Testis (tissue), 3 donors: ENCODE results near the gene ZZZ3. TPM values are rescaled to one million over a fixed set of nuclear protein-coding genes. Genes with fewer than 3 reads are reported as not detected.

Experiments
- DNase-seq: peaks from one replicate; pipeline ENCODE4 v3.0.0-alpha.2; 2019
- H3K27ac ChIP-seq, 2 donors: fragments of 200-600 bp; sonication (generic); one replicate each; pipeline ENCODE4 v1.5.1; 2019
- H3K27me3 ChIP-seq: fragments of 200-600 bp; sonication (generic); one replicate; pipeline ENCODE4 v1.5.1; 2019
- H3K36me3 ChIP-seq: fragments of 200-600 bp; sonication (generic); one replicate; pipeline ENCODE4 v1.5.1; 2017; ENCODE audit warnings: low read depth; ENCODE audit errors: missing control alignments
- H3K4me1 ChIP-seq: fragments of 200-600 bp; sonication (generic); one replicate; pipeline ENCODE4 v1.5.1; 2019
- H3K4me3 ChIP-seq, 2 donors: fragments of 200-600 bp; sonication (generic); one replicate each; pipeline ENCODE4 v1.5.1; 2017 to 2019
- H3K9me3 ChIP-seq: fragments of 200-600 bp; sonication (generic); one replicate; pipeline ENCODE4 v1.5.1; 2017
- CTCF ChIP-seq, 3 experiments: fragments of 450-650 bp in 2 of 3; fragments of 200-600 bp in 1 of 3; sonication (generic) in 1 of 3; IDR thresholded peaks; one replicate each; pipeline ENCODE4 v1.5.1; 2016 to 2019; ENCODE audit warnings: antibody characterized with exemption in 3 of 3, mild to moderate bottlenecking in 2 of 3, moderate library complexity in 1 of 3
- POLR2A ChIP-seq: fragments of 450-650 bp; IDR thresholded peaks from one replicate; pipeline ENCODE4 v1.6.1; 2017; ENCODE audit warnings: antibody characterized with exemption, mild to moderate bottlenecking, moderate library complexity
- WGBS, 2 donors: methylation state at CpG; one replicate each; pipeline ENCODE4 v1.1.5; 2018; 5-methylcytosine and 5-hydroxymethylcytosine counted together
- intact Hi-C: fragments of 100-400 bp; cut with DNase I; formaldehyde crosslinking; loops from one replicate; pipeline ENCODE4 v1.15.1; 2023; ENCODE audit warnings: low total_unique reads
- polyA plus RNA-seq: library from polyadenylated mRNA; stranded (reverse); fragments of 350-450 nt; fragmentation: Illumina TruSeq; extraction: RNeasy Lipid Tissue Mini Kit (QIAGEN cat#74804); gene quantifications from one replicate; pipeline ENCODE4 v1.2.3, GENCODE V29; 2014; ENCODE audit warnings: low read depth, low replicate concordance; ENCODE audit not compliant: insufficient read depth
- total RNA-seq, 2 donors: library from RNA; depleted of rRNA; stranded (reverse); fragments of >200 nt; gene quantifications; one replicate each; pipeline ENCODE4 v1.2.3, GENCODE V29; 2016

ZZZ3 gene
- total and polyA plus RNA-seq, 3 donors from 2014 or later, result 13.3 to 53.8 (median 52.2) TPM

GRCh38 chr1:77673716-77674355 is 8.6 kb downstream of the ZZZ3 start:
- intact Hi-C loops, result no loop called here
- WGBS, 2 donors, result 80 to 84% methylated on average over 1 of the region's 1 CpG
- DNase-seq, result no peak
- Histone ChIP-seq H3K4me3 (no peak overlapping the region), H3K27me3 (no peaks in the 10 kb centered on the region), H3K4me1 (no peaks in the 10 kb centered on the region), H3K36me3 (no peaks in the 10 kb centered on the region), H3K27ac (no peak overlapping the region), H3K9me3 (no peaks in the 10 kb centered on the region)
- TF ChIP-seq CTCF (IDR thresholded peaks at IDR 0.05) (no peak), POLR2A (no peak)

GRCh38 chr1:77673030-77673429 is 9.4 kb downstream of the ZZZ3 start:
- Histone ChIP-seq H3K36me3 (no peaks in the 10 kb centered on the region), H3K4me1 (no peaks in the 10 kb centered on the region), H3K27me3 (no peaks in the 10 kb centered on the region), H3K4me3 (no peak overlapping the region), H3K27ac (no peak overlapping the region), H3K9me3 (no peaks in the 10 kb centered on the region)
- no peak for DNase-seq
- TF ChIP-seq POLR2A (no peak), CTCF (IDR thresholded peaks at IDR 0.05) (no peak)
- 90% methylated on average over 6 of the region's 6 CpGs for WGBS, 2 donors
- intact Hi-C loops, result no loop called here

- no peak overlapping the region for H3K4me3 ChIP-seq
- intact Hi-C loops, result no loop called here
- no peak overlapping the region for H3K27ac ChIP-seq
- TF ChIP-seq CTCF (IDR thresholded peaks at IDR 0.05) (no peak), POLR2A (no peak)
- WGBS, 2 donors, result 88 to 91% methylated on average over 2 of the region's 2 CpGs
- no peaks in the 10 kb centered on the region for H3K27me3 ChIP-seq
- H3K36me3 ChIP-seq, result no peaks in the 10 kb centered on the region
- H3K9me3 ChIP-seq, result no peaks in the 10 kb centered on the region
- no peak for DNase-seq
- no peaks in the 10 kb centered on the region for H3K4me1 ChIP-seq
These were observed 10.1 kb downstream of the ZZZ3 start for GRCh38 chr1:77672374-77672773.

GRCh38 chr1:77671836-77672235 is 10.6 kb downstream of the ZZZ3 start:
- intact Hi-C loops, result no loop called here
- Histone ChIP-seq H3K27ac (no peak overlapping the region), H3K4me3 (no peak overlapping the region), H3K4me1 (no peaks in the 10 kb centered on the region), H3K36me3 (no peaks in the 10 kb centered on the region), H3K9me3 (no peaks in the 10 kb centered on the region), H3K27me3 (no peaks in the 10 kb centered on the region)
- no peak for DNase-seq
- TF ChIP-seq POLR2A (no peak), CTCF (IDR thresholded peaks at IDR 0.05) (no peak)
- WGBS, 2 donors, result 77 to 81% methylated on average over 5 of the region's 5 CpGs

GRCh38 chr1:77670330-77670729 is 12.1 kb downstream of the ZZZ3 start:
- H3K36me3 ChIP-seq, result no peaks in the 10 kb centered on the region
- H3K4me1 ChIP-seq, result no peaks in the 10 kb centered on the region
- no peaks in the 10 kb centered on the region for H3K9me3 ChIP-seq
- H3K27ac ChIP-seq, result no peak overlapping the region
- 93 to 95% methylated on average over 7 of the region's 7 CpGs for WGBS, 2 donors
- intact Hi-C loops, result no loop called here
- H3K4me3 ChIP-seq, result no peak overlapping the region
- no peak for DNase-seq
- no peaks in the 10 kb centered on the region for H3K27me3 ChIP-seq
- TF ChIP-seq CTCF (IDR thresholded peaks at IDR 0.05) (no peak), POLR2A (no peak)
